ENCODE data around the gene HDAC6. TPM values are rescaled to one million over a fixed set of nuclear protein-coding genes. Genes with fewer than 3 reads are reported as not detected.

Gene HDAC6
- total RNA-seq, 4 donors from 2014 or later: 26.8 to 64.0 (median 47.7) TPM

DNA sequence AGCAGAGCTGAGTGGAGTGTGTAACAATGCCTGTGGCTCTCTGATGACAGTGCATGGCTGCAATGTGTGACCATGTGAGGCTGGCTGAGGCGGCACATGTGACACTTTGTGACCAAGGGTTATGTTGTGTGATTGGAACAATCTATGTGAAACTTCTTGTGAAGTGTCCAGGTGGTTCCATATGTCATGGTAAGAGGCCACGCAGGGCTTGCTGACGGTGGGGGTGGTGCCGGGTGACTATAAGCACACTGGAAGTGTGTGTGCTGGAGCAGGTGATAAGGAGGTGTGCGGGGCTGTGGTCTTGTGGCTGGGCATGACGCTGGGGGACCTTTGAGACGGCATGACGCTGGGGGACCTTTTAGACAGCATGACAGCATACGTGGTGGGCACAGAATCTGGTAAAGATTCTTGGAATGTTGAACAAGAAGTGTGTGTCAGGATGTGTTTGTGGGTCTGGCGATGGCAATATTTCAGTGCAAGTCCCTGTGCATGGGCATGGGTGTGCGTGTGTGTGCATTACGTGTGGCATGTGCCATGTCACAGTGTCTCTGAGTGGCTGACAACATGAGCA, 7.4 kb upstream of the HDAC6 start:
- H3K27me3 ChIP-seq: peaks cover 0 to 7% (median 0%) of the 10 kb centered on the region in 4 donors
- 78% methylated on average over 12 of the region's 12 CpGs for WGBS
- TF ChIP-seq, protein P1, sequence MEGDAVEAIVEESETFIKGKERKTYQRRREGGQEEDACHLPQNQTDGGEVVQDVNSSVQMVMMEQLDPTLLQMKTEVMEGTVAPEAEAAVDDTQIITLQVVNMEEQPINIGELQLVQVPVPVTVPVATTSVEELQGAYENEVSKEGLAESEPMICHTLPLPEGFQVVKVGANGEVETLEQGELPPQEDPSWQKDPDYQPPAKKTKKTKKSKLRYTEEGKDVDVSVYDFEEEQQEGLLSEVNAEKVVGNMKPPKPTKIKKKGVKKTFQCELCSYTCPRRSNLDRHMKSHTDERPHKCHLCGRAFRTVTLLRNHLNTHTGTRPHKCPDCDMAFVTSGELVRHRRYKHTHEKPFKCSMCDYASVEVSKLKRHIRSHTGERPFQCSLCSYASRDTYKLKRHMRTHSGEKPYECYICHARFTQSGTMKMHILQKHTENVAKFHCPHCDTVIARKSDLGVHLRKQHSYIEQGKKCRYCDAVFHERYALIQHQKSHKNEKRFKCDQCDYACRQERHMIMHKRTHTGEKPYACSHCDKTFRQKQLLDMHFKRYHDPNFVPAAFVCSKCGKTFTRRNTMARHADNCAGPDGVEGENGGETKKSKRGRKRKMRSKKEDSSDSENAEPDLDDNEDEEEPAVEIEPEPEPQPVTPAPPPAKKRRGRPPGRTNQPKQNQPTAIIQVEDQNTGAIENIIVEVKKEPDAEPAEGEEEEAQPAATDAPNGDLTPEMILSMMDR (IDR thresholded peaks at IDR 0.05): no peak
- TF ChIP-seq POLR2A (IDR thresholded peaks at IDR 0.05; ENCODE audit: low read depth) (no peak), POLR2AphosphoS5 (IDR thresholded peaks at IDR 0.05) (no peak), EP300 (IDR thresholded peaks at IDR 0.05) (no peak)
- intact Hi-C loops (cut with DNase I): loop anchor here (10.0 kb wide), 1 partner anchor 150 kb away; no protein-coding TSS in a partner anchor
- no peaks in the 10 kb centered on the region for H3K36me3 ChIP-seq
- no peaks in the 10 kb centered on the region for H3K9me3 ChIP-seq
- DNase-seq (ENCODE audit: extremely low spot score): no peak
- H3K27ac ChIP-seq (replicated peaks in 1 of 4): no peak overlapping the region
- no peak overlapping the region for H3K4me3 ChIP-seq
- H3K4me1 ChIP-seq: no peaks in the 10 kb centered on the region

DNA sequence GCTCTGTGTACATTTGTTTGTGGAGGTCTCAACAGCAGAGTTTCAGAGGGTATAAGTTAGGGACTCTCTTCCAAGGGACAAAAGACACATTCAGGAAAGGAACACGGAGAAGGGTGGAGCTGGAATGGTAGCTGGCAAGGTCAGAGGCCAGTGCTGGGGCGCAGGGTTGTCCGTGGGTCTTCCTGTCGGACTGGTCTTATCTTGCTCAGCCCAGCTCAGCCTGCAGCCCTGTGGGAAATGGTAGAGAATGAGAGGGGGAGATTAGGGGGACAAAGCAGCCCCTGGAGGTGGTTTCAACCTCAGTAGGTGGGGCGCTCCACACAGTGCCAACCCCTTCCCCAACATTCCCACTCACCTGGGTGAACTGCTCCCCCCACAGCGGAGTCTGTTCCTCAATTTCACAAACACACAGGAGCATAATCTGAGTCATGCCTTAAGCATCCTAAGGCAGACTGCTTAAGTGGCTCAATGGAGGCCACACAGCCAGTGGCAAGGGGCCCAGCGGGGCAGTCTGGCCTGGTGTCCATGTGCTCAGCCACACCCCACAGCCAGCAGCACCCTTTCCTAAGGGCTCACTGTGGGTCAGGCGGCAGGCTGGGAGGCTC, 6.9 kb upstream of the HDAC6 start:
- H3K27ac ChIP-seq (replicated peaks in 1 of 4): no peak overlapping the region
- no peak for DNase-seq (ENCODE audit: extremely low spot score)
- no peaks in the 10 kb centered on the region for H3K9me3 ChIP-seq
- H3K36me3 ChIP-seq: no peaks in the 10 kb centered on the region
- no peaks in the 10 kb centered on the region for H3K4me1 ChIP-seq
- TF ChIP-seq, protein P1 (IDR thresholded peaks at IDR 0.05): no peak
- no peak for TF ChIP-seq POLR2A (IDR thresholded peaks at IDR 0.05; ENCODE audit: low read depth)
- intact Hi-C loops (cut with DNase I): loop anchor here (10.0 kb wide), 1 partner anchor 150 kb away; no protein-coding TSS in a partner anchor
- peaks cover 0 to 7% (median 0%) of the 10 kb centered on the region in 4 donors for H3K27me3 ChIP-seq
- WGBS: 58% methylated on average over 8 of the region's 8 CpGs
- H3K4me3 ChIP-seq: no peak overlapping the region

DNA sequence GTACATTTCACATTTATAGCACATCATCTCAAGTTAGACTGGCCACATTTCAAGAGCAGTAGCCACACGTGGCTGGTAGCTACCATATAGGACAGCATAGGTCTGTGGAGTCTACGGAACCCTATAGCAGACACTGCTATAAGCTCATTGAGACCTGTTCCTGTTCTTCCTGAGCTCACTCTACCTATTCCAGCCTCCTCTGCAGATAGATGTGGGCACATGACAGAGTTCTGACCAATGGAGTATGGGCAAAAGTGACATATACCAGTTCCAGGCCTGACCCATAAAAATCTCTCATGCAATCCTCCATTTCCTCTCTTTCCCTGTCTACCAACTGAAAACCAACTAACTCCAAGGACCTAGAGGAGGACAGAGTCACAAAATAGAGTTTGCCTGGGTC, 3.5 kb upstream of the HDAC6 start:
- TF ChIP-seq EP300 (IDR thresholded peaks at IDR 0.05) (no peak), POLR2A (IDR thresholded peaks at IDR 0.05; ENCODE audit: low read depth) (no peak), POLR2AphosphoS5 (IDR thresholded peaks at IDR 0.05) (no peak)
- TF ChIP-seq, protein P1 (IDR thresholded peaks at IDR 0.05): no peak
- H3K9me3 ChIP-seq: no peaks in the 10 kb centered on the region
- H3K4me1 ChIP-seq: peaks cover 6 to 15% (median 10%) of the 10 kb centered on the region in 4 donors
- WGBS: 74% methylated on average over 2 of the region's 2 CpGs
- H3K27ac ChIP-seq (replicated peaks in 1 of 4): no peak overlapping the region
- peaks cover 0 to 7% (median 0%) of the 10 kb centered on the region in 4 donors for H3K27me3 ChIP-seq
- H3K36me3 ChIP-seq: no peaks in the 10 kb centered on the region
- DNase-seq (ENCODE audit: extremely low spot score): no peak
- intact Hi-C loops (cut with DNase I): loop anchor here (10.0 kb wide), 1 partner anchor 154 kb away; no protein-coding TSS in a partner anchor
- no peak overlapping the region for H3K4me3 ChIP-seq

DNA sequence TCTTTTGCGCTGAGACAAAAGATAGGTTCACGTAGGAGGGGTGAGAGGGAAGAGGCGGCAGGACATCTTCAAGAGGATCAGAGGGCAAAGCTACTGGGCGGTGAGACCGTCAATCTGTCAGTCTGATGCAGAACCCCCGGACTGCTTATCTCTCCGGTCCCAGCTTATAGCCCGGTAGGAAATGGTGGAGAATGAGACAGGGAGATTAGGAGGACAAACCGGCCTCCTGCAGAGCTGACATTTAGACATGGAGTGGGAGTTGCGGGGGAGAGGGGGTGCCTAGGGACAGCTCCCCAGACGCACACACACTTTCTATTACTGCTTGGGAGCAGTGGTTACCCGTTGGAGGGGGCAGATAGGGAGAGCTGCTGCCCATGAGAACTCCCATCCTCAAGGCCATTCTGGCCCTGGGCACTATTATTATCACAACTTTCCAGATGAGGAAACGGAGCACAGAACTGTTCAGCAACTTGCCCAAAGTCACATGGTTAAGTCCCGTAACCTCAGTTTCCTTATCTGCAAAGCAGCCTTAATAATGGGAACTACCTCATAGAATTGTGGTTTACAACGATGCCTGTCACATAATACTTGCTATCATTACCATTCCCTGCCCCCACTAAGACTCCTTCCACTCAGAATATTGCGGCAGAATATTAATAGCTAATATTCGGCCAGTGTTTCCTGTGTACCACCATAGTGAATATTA, 1.1 kb upstream of the HDAC6 start:
- Histone ChIP-seq H3K27me3 (peaks cover 0 to under 1% (median 0%) of the 10 kb centered on the region in 4 donors), H3K36me3 (peaks cover 0 to 13% (median 8%) of the 10 kb centered on the region in 4 donors), H3K4me3 (peak overlapping the region; percentile 58 to 77 (median 62)), H3K9me3 (no peaks in the 10 kb centered on the region), H3K27ac (replicated peaks in 1 of 4) (peak overlapping the region; percentile 89 to 93 (median 90)), H3K4me1 (peaks cover 6 to 16% (median 10%) of the 10 kb centered on the region in 4 donors)
- TF ChIP-seq, protein P1 (IDR thresholded peaks at IDR 0.05): no peak
- TF ChIP-seq EP300 (IDR thresholded peaks at IDR 0.05) (no peak), POLR2A (IDR thresholded peaks at IDR 0.05; ENCODE audit: low read depth) (no peak), POLR2AphosphoS5 (IDR thresholded peaks at IDR 0.05) (no peak)
- 61% methylated on average over 17 of the region's 17 CpGs for WGBS
- DNase-seq (ENCODE audit: extremely low spot score): no peak
- intact Hi-C loops (cut with DNase I): loop anchor here (5.0 kb wide), 1 partner anchor 92 kb away; no protein-coding TSS in a partner anchor
